Muscle of arm (tissue), 14 donors: ENCODE data around the gene ASNS. TPM values are rescaled to one million over a fixed set of nuclear protein-coding genes. Genes with fewer than 3 reads are reported as not detected.
"Not testable (repeated sequence)": the region's sequence is repeated elsewhere in the genome, so short reads cannot be mapped to it uniquely, and the experiment has no call there.

ENCODE experiments used
- DNase-seq: peaks from one replicate; pipeline ENCODE4 v3.0.0-alpha.2; 2013
- long read RNA-seq, 11 donors: transcript quantifications; one replicate each; lab custom pipeline, GENCODE V29; 2026
- polyA plus RNA-seq, 12 donors: library from polyadenylated mRNA; unstranded; fragments of 120-200 nt; gene quantifications; one replicate each; pipeline ENCODE4 v1.2.1, GENCODE V29; 2013; ENCODE audit not compliant: insufficient read length in 12 of 12

Gene ASNS
- polyA plus RNA-seq: 10 to 100 TPM in 9 of 12 donors, 1 to 10 TPM in 2, not detected in 1; 6.9 to 22.7 (median 13.9) TPM
- long read RNA-seq, donor 1, partial matches to known transcripts: 0 of 4 reads
- long read RNA-seq, donor 1, other reads (novel, unspliced or antisense): 0 of 4 reads
- long read RNA-seq, donor 2, partial matches to known transcripts: 0 of 4 reads
- long read RNA-seq, donor 2, other reads (novel, unspliced or antisense): 0 of 4 reads
- long read RNA-seq, donor 3, partial matches to known transcripts: 0 of 1 reads
- long read RNA-seq, donor 3, other reads (novel, unspliced or antisense): 0 of 1 reads
- long read RNA-seq, donor 4, partial matches to known transcripts: 0 of 2 reads
- long read RNA-seq, donor 4, other reads (novel, unspliced or antisense): 0 of 2 reads
- long read RNA-seq, donor 5, partial matches to known transcripts: 0 of 3 reads
- long read RNA-seq, donor 5, other reads (novel, unspliced or antisense): 0 of 3 reads
- long read RNA-seq, donor 6, partial matches to known transcripts: 0 of 1 reads
- long read RNA-seq, donor 6, other reads (novel, unspliced or antisense): 0 of 1 reads
- long read RNA-seq, donor 7, partial matches to known transcripts: 0 of 1 reads
- long read RNA-seq, donor 7, other reads (novel, unspliced or antisense): 0 of 1 reads
- long read RNA-seq, donor 8, partial matches to known transcripts: 0 of 3 reads
- long read RNA-seq, donor 8, other reads (novel, unspliced or antisense): 0 of 3 reads
- long read RNA-seq, donor 9: 0 reads
- long read RNA-seq, donor 10, partial matches to known transcripts: 0 of 4 reads
- long read RNA-seq, donor 10, other reads (novel, unspliced or antisense): 0 of 4 reads
- long read RNA-seq, donor 11, partial matches to known transcripts: 0 of 1 reads
- long read RNA-seq, donor 11, other reads (novel, unspliced or antisense): 0 of 1 reads

DNA sequence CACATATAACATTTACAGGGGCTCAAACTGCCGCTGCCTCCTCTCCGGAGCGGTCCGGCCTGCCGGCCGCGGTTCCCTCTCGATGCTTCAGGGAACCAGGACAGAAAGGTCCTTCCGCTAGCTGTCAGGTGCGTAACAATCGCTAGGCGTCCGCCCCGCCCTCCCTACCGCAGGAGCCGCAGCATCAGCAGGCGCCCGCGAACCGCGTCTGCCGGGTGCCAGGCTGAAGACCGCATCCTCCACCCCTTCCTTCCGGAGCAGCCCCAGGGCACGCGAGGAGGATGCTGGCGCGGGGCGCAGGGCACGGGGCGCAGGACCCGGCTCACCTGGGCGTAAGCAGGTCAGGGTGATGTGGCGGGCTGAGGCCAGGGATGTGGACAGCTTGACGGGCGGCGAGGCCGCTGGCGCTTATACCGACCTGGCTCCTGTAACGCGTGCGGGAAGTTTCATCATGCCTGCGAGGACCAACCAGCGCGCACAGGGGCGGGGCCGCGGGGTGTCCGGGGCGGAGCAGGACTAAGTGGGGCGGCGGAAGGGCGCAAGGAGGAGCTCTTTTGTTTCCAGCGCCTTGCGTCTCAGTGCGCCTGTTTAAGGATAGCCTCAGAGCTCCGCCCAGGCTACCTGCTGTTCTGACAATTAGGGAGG lies at the start of gene ASNS:
ASNS (minus strand) TSS at position 384 of the 645 bp plus-strand sequence. CDS start 3,252 bp downstream, outside the sequence.
- peak; percentile 90 for DNase-seq

DNA sequence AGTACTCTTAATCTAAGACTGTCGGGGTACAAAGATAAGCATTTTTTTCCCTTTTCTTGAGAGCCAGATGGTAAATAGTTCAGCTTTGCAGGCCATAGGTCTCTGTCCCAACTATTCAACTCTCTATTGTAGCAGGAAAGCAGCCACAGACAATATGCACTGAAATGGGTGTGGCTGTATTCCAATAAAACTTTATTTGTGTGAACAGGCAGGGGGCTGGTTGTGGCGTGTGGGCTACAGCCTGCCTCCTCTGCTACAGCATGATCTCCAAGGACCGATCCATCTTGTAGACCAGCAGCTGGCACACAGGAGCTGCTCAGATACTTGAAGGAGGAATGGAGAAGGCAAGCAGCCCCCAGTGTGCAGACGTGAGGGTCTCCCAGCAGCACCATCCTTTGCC lies 49.0 kb upstream of the ASNS start:
- DNase-seq: not testable (repeated sequence)

DNA sequence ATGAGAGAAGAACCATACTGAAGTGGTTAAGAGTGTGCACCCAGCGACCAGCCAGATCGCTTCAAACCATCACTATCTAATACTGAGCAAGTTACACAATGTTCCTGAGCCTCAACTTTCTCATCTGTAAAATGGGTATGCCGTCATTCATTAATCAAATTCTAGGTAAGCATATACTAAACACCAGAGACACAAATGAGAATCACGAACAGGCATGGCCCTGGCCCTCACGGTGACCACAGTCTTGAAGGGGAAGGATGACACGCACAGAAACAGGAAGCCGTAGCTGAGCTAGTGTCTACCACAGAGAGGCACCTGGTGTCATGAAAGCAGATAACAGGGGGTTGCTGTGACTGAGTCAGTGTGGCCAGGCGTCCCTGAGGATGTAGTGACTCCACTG lies 43.1 kb upstream of the ASNS start:
- not testable (repeated sequence) for DNase-seq

- not testable (repeated sequence) for DNase-seq
Measured at GRCh38 chr7:97912294-97912693, 40.1 kb upstream of the ASNS start.

GRCh38 chr7:97896893-97897292 lies 24.7 kb upstream of the ASNS start:
- DNase-seq: not testable (repeated sequence)

DNA sequence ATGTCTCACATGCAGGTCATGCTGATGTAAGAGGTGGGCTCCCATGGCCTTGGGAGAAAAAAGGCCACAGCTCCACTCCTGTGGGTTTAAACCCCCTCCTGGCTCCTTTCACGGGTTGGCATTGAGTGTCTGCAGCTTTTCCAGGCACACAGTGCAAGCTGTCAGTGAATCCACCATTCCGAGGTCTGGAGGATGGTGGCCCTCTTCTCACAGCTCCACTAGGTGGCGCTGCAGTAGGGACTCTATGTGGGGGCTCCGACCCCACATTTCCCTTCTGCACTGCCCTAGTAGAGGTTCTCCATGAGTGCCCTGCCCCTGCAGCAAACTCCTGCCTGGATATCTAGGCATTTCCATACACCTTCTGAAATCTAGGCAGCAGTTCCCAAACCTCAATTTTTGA lies 19.5 kb upstream of the ASNS start:
- not testable (repeated sequence) for DNase-seq

- not testable (repeated sequence) for DNase-seq
Measured at GRCh38 chr7:97879527-97879926, 7.3 kb upstream of the ASNS start.

GRCh38 chr7:97874894-97875293 lies 2.7 kb upstream of the ASNS start:
- not testable (repeated sequence) for DNase-seq

DNA sequence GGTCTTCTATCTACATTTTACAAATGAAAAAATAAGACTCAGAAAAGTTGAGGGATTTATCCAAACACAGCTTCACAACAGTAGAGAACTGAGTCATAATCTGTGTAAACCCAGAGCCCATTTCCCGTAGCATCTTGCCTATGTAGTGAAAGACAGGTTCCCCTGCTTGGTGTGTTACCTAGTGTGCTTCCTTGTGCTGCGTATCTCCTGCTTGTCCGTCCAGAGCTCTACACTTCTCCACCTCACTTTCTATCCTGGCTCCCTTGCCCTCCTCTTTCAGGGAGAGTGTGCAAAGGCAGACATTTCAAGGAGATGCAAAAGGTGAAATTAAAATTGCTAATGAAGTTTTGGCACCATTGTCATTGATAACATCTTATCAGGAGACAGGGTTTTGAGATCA lies 1.4 kb upstream of the ASNS start:
- DNase-seq: no peak

GRCh38 chr7:97871659-97872024 lies 566 bp downstream of the ASNS start:
- DNase-seq: peak; percentile 5

GRCh38 chr7:97868788-97869187 lies 3.4 kb downstream of the ASNS start:
- no peak for DNase-seq

DNA sequence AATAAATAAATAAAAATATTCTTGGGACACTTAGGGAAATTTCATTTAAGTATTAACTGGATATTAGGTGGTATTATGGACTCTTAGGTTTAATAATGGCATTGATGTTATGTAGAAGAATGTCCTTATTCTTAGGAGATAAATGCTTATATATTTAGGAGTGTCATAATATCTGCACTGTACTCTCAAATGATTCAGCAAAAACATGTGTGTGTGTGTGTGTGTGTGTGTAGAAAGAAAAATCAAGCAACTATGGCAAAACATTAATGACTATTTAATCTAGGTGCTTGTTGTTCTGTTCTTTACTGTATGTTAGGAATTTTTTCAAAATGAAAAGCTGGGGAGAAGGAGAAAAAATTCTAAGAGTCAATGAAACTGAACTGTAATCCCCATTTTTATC lies 3.9 kb downstream of the ASNS start:
- DNase-seq: no peak

DNA sequence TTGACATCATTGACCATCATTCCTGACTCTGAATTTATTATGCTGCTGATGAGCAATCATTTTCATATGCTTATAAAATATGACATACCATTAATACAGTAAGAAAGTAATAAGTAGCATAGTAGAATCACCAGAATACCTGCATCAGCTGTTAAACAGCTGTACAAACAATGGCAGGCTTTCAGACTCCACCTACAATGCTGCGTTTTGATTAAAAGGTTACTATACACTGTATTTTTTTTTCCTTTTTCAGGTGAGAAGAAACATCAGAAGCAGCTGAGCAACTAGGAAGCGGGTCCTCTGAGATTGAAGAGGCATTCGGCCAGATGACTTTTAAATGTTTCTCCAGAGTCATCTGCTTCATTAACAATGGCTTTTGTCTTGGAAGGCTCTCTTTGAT lies 7.1 kb downstream of the ASNS start:
- no peak for DNase-seq

DNA sequence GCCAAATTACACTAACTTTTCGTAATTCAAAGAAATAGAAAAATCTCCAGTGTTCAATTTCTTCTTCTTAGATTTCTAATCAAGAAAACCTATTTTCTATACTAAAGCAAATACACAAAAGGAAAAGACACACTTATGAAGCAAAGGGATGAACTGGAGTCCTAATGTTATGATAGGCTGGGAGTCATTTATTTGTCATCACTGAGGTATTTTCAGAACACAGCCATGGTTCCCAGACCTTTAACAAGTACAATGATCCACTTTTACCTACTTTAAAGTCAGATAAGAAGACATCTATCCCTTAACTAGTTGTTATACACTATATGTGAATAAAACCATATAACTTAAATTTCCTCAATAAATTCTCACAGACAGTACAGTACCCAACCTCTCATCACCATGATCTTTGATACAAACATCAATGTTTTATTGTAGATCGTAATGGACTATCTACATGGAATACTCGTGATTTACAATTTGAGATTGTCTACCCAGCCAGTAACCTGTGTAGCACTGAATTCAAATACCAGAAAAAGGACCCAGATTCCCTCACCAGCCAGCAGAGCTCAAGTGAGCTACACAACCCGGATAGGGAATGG lies 12.5 kb downstream of the ASNS start:
- no peak for DNase-seq

DNA sequence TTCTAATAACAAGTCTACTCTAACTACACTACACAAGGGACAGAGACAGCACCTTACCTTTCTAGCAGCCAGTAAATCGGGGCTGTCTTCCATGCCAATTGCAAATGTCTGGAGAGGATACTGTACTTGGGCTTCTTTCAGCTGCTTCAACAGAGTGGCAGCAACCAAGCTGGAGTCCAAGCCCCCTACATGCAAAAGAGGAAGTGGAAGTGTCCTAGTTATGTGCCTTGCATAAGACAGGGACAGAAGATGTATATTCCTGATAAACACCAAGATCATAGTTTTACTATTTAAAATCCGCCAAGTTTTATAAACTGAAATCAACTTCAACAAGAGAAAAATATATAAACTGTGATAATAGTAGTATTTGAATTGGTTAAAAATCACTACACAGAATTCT lies 14.0 kb downstream of the ASNS start:
- DNase-seq: no peak

DNA sequence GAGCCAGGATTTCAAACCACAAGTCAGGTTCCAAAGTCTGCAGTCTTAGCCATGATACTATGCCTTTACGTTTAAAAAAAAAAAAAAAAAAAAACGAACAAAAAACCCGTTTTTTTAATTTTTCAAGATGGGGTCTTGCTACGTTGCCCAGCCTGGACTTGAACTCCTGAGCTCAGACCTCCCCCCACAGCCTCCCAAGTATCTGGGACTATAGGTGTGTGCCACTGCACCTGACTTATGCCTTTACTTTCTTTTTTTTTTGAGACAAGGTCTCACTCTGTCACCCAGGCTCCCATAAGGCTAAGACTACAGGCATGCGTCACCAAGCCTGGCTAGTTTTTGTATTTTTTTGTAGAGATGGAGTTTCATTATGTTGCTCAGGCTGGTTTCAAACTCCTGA lies 14.7 kb downstream of the ASNS start:
- DNase-seq: no peak

- no peak for DNase-seq
Measured at GRCh38 chr7:97851683-97852082, 20.5 kb downstream of the ASNS start.

DNA sequence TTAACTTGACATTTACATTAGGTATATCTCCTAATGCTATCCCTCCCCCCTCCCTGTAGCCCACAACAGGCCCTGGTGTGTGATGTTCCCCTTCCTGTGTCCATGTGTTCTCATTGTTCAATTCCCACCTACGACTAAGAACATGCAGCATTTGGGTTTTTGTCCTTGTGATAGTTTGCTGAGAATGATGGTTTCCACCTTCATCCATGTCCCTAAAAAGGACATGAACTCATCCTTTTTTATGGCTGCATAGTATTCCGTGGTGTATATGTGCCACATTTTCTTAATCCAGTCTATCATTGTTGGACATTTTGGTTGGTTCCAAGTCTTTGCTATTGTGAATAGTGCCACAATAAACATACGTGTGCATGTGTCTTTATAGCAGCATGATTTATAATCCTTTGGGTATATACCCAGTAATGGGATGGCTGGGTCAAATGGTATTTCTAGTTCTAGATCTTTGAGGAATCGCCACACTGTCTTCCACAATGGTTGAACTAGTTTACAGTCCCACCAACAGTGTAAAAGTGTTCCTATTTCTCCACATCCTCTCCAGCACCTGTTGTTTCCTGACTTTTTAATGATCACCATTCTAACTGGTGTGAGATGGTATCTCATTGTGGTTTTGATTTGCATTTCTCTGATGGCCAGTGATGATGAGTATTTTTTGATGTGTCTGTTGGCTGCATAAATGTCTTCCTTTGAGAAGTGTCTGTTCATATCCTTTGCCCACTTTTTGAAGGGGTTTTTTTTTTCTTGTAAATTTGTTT lies 21.8 kb downstream of the ASNS start:
- DNase-seq: not testable (repeated sequence)

DNA sequence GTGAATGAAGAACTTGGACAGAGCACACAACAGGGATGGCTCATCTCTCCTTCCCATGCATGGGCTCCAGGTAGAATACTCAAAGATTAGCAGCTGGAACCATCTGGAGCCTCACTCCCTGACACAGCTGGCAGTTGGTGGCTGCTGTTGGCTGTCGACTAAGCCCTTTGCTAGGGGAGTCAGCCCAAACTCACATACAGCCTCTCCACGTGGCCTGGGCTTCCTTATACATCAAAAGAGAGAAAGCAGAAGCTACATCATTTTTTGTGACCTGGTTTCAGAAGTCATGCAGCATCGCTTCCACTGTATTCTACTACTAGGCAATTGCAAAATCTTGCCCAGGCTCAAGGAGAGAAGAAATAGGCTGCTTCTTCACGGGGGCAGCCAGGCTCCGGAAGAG lies 24.4 kb downstream of the ASNS start:
- DNase-seq: no peak

GRCh38 chr7:97846945-97847344 lies 25.3 kb downstream of the ASNS start:
- no peak for DNase-seq

GRCh38 chr7:97845622-97846203 lies 26.5 kb downstream of the ASNS start:
- peak; percentile 7 for DNase-seq
